ENCODE results near the gene MNT.
A peak's percentile ranks its signal among the peaks of the same experiment; 100 is the strongest.

The MNT gene

GRCh38 chr17:2380226-2380922 is 20.5 kb downstream of the MNT start:
- DNase-seq (ENCODE audit: low spot score), result no peak

- no peak for DNase-seq (ENCODE audit: low spot score)
Observed at GRCh38 chr17:2379489-2380225, 21.2 kb downstream of the MNT start.

GRCh38 chr17:2378905-2379304 is 22.0 kb downstream of the MNT start:
- DNase-seq (ENCODE audit: low spot score), result no peak

GRCh38 chr17:2377659-2378058 is 23.2 kb downstream of the MNT start:
- no peak for DNase-seq (ENCODE audit: low spot score)

GRCh38 chr17:2376107-2376506 is 24.8 kb downstream of the MNT start:
- no peak for DNase-seq (ENCODE audit: low spot score)

- DNase-seq (ENCODE audit: low spot score), result no peak
Observed at GRCh38 chr17:2375406-2375805, 25.5 kb downstream of the MNT start.

GRCh38 chr17:2374549-2375285 is 26.1 kb downstream of the MNT start:
- DNase-seq (ENCODE audit: low spot score), result no peak

GRCh38 chr17:2373179-2373578 is 27.7 kb downstream of the MNT start:
- no peak for DNase-seq (ENCODE audit: low spot score)

- no peak for DNase-seq (ENCODE audit: low spot score)
Observed at GRCh38 chr17:2372681-2373080, 28.2 kb downstream of the MNT start.

GRCh38 chr17:2372180-2372579 is 28.7 kb downstream of the MNT start:
- no peak for DNase-seq (ENCODE audit: low spot score)

- DNase-seq (ENCODE audit: low spot score), result no peak
Observed at GRCh38 chr17:2371183-2372130, 29.4 kb downstream of the MNT start.

- no peak for DNase-seq (ENCODE audit: low spot score)
Observed at GRCh38 chr17:2370211-2370589, 30.7 kb downstream of the MNT start.

GRCh38 chr17:2369551-2370210 is 31.2 kb downstream of the MNT start:
- DNase-seq (ENCODE audit: low spot score), result peak; percentile 52

- no peak for DNase-seq (ENCODE audit: low spot score)
Observed at GRCh38 chr17:2369039-2369438, 31.8 kb downstream of the MNT start.

GRCh38 chr17:2368359-2368758 is 32.5 kb downstream of the MNT start:
- no peak for DNase-seq (ENCODE audit: low spot score)

- DNase-seq (ENCODE audit: low spot score), result no peak
Observed at GRCh38 chr17:2366747-2367494, 33.9 kb downstream of the MNT start.

- DNase-seq (ENCODE audit: low spot score), result no peak
Observed at GRCh38 chr17:2365132-2365531, 35.7 kb downstream of the MNT start.

- DNase-seq (ENCODE audit: low spot score), result no peak
Observed at GRCh38 chr17:2364763-2365116, 36.1 kb downstream of the MNT start.

- DNase-seq (ENCODE audit: low spot score), result no peak
Observed at GRCh38 chr17:2363851-2364762, 36.8 kb downstream of the MNT start.

- no peak for DNase-seq (ENCODE audit: low spot score)
Observed at GRCh38 chr17:2363318-2363717, 37.5 kb downstream of the MNT start.
